ENCODE results near the gene ITIH6. TPM values are rescaled to one million over a fixed set of nuclear protein-coding genes. Genes with fewer than 3 reads are reported as not detected.

ITIH6 gene
- total RNA-seq, 1 experiment from 2014 or later = 0.29 TPM

GRCh38 chrX:54821310-54821709 lies 23.3 kb upstream of the ITIH6 start:
- H3K4me3 Mint-ChIP-seq (ENCODE audit: unreplicated experiment) = no peak overlapping the region
- no peaks in the 10 kb centered on the region for H3K4me1 Mint-ChIP-seq (ENCODE audit: low read depth, unreplicated experiment)
- H3K27me3 Mint-ChIP-seq (ENCODE audit: insufficient read depth, unreplicated experiment) = no peaks in the 10 kb centered on the region
- H3K4me1 ChIP-seq = no peaks in the 10 kb centered on the region
- ChIA-PET POLR2A (no interaction called here), CTCF (no interaction called here)
- no peak overlapping the region for H3K4me3 ChIP-seq (ENCODE audit: low read depth, low read length)
- DNase-seq = no peak
- no peaks in the 10 kb centered on the region for H3K9me3 ChIP-seq
- intact Hi-C loops (cut with micrococcal nuclease; ENCODE audit: unreplicated experiment) = no loop called here
- H3K27me3 ChIP-seq (replicated peaks; ENCODE audit: control insufficient read depth, insufficient read depth, low read length) = no peaks in the 10 kb centered on the region
- TF ChIP-seq CTCF (IDR thresholded peaks at IDR 0.05; ENCODE audit: insufficient read depth in 1 of 2, low read depth in 1 of 2, low read length in 1 of 2, severe bottlenecking in 1 of 2, unreplicated experiment in 1 of 2) = no peak
- H3K36me3 Mint-ChIP-seq (ENCODE audit: insufficient read depth, unreplicated experiment) = peaks cover 11% of the 10 kb centered on the region
- no peaks in the 10 kb centered on the region for H3K36me3 ChIP-seq (ENCODE audit: control insufficient read depth, insufficient read depth, low read length)
- no TSS peak for BruUV-seq (replicated peaks)
- no peak overlapping the region for H3K27ac Mint-ChIP-seq (ENCODE audit: unreplicated experiment)
- H3K9me3 Mint-ChIP-seq (ENCODE audit: unreplicated experiment) = no peaks in the 10 kb centered on the region

- H3K4me1 Mint-ChIP-seq (ENCODE audit: low read depth, unreplicated experiment) = no peaks in the 10 kb centered on the region
- H3K4me3 ChIP-seq (ENCODE audit: low read depth, low read length) = no peak overlapping the region
- no peaks in the 10 kb centered on the region for H3K9me3 Mint-ChIP-seq (ENCODE audit: unreplicated experiment)
- no peaks in the 10 kb centered on the region for H3K36me3 ChIP-seq (ENCODE audit: control insufficient read depth, insufficient read depth, low read length)
- peaks cover 11% of the 10 kb centered on the region for H3K36me3 Mint-ChIP-seq (ENCODE audit: insufficient read depth, unreplicated experiment)
- CTCF ChIA-PET = no interaction called here
- no peaks in the 10 kb centered on the region for H3K27me3 ChIP-seq (replicated peaks; ENCODE audit: control insufficient read depth, insufficient read depth, low read length)
- DNase-seq = no peak
- H3K4me1 ChIP-seq = no peaks in the 10 kb centered on the region
- no TSS peak for BruUV-seq (replicated peaks)
- no peak overlapping the region for H3K27ac Mint-ChIP-seq (ENCODE audit: unreplicated experiment)
- TF ChIP-seq CTCF (IDR thresholded peaks at IDR 0.05; ENCODE audit: insufficient read depth in 1 of 2, low read depth in 1 of 2, low read length in 1 of 2, severe bottlenecking in 1 of 2, unreplicated experiment in 1 of 2) = no peak
- no peak overlapping the region for H3K4me3 Mint-ChIP-seq (ENCODE audit: unreplicated experiment)
- POLR2A ChIA-PET = no interaction called here
- intact Hi-C loops (cut with micrococcal nuclease; ENCODE audit: unreplicated experiment) = no loop called here
- H3K27me3 Mint-ChIP-seq (ENCODE audit: insufficient read depth, unreplicated experiment) = no peaks in the 10 kb centered on the region
- H3K9me3 ChIP-seq = no peaks in the 10 kb centered on the region
Measured at GRCh38 chrX:54820737-54821136, 22.7 kb upstream of the ITIH6 start.

GRCh38 chrX:54819201-54819600 lies 21.1 kb upstream of the ITIH6 start:
- ChIA-PET POLR2A (no interaction called here), CTCF (no interaction called here)
- Mint-ChIP-seq H3K36me3 (ENCODE audit: insufficient read depth, unreplicated experiment) (peaks cover 12% of the 10 kb centered on the region), H3K27ac (ENCODE audit: unreplicated experiment) (no peak overlapping the region), H3K4me3 (ENCODE audit: unreplicated experiment) (no peak overlapping the region), H3K27me3 (ENCODE audit: insufficient read depth, unreplicated experiment) (no peaks in the 10 kb centered on the region), H3K9me3 (ENCODE audit: unreplicated experiment) (no peaks in the 10 kb centered on the region), H3K4me1 (ENCODE audit: low read depth, unreplicated experiment) (no peaks in the 10 kb centered on the region)
- no peaks in the 10 kb centered on the region for H3K27me3 ChIP-seq (replicated peaks; ENCODE audit: control insufficient read depth, insufficient read depth, low read length)
- TF ChIP-seq CTCF (IDR thresholded peaks at IDR 0.05; ENCODE audit: insufficient read depth in 1 of 2, low read depth in 1 of 2, low read length in 1 of 2, severe bottlenecking in 1 of 2, unreplicated experiment in 1 of 2) = no peak
- H3K36me3 ChIP-seq (ENCODE audit: control insufficient read depth, insufficient read depth, low read length) = no peaks in the 10 kb centered on the region; the same call in 1 of the 2 replicates
- DNase-seq = no peak
- BruUV-seq (replicated peaks) = no TSS peak
- no peaks in the 10 kb centered on the region for H3K9me3 ChIP-seq
- no peaks in the 10 kb centered on the region for H3K4me1 ChIP-seq
- intact Hi-C loops (cut with micrococcal nuclease; ENCODE audit: unreplicated experiment) = no loop called here
- no peak overlapping the region for H3K4me3 ChIP-seq (ENCODE audit: low read depth, low read length)
